NT2/D1 (cell line): Measurements from ENCODE around the gene MPG.

Source experiments
- SUZ12 ChIP-seq: IDR thresholded peaks from 2 replicates; pipeline ENCODE4 v1.6.1; 2011; ENCODE audit not compliant: insufficient read length, insufficient read depth; ENCODE audit errors: extremely low read depth
- YY1 ChIP-seq: IDR thresholded peaks from 2 replicates; pipeline ENCODE4 v1.6.1; 2011; ENCODE audit not compliant: insufficient read length, insufficient read depth
- ZNF274 ChIP-seq: IDR thresholded peaks from 2 replicates; pipeline ENCODE4 v1.6.1; 2011; ENCODE audit warnings: mild to moderate bottlenecking, low read depth, low read length

DNA sequence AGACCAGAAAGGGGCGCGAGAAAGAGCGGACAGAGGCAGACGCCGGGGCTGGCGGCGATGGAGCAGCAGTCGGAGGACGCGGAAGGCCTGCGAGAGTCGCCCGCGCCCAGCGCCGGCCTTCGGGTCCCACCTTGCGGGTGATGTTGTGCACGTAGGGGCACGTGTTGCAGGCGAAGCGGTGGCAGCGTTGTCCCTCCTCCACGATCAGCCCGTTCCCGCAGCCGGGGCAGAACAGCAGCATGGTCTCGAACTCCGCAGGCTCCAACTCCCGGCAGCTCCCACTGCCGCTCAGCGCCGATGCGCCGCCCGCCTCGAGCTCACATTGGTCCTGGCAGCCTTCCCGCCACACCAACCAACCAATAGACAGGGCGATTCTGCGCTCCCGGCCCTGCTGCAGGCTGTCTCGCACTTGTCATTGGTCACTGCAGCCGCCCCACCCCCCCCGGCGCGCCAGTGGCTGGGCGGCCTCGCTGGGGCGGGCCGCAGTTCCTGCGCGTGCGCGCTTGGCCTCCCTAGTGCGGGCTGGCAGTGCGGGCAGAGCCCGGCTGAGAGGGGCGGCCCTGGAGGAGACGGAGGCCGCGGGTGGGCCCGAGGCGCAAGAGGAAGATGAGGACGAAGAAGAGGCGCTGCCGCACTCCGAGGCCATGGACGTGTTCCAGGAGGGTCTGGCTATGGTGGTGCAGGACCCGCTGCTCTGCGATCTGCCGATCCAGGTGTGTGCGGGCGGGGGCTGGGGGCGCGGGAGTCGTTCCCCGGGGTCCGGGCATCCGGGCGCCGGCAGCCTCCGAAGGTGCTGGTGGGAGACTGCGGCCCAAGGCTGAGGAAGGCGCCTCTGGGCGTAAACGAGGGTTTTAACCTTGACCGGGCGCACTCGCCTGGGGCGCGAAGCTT, 24.4 kb upstream of the MPG start, which contains the start of the genes POLR3K and SNRNP25:
- TF ChIP-seq YY1 (no peak), ZNF274 (no peak), SUZ12 (no peak)
